ENCODE results near the gene TMEM92.

The TMEM92 gene

DNA sequence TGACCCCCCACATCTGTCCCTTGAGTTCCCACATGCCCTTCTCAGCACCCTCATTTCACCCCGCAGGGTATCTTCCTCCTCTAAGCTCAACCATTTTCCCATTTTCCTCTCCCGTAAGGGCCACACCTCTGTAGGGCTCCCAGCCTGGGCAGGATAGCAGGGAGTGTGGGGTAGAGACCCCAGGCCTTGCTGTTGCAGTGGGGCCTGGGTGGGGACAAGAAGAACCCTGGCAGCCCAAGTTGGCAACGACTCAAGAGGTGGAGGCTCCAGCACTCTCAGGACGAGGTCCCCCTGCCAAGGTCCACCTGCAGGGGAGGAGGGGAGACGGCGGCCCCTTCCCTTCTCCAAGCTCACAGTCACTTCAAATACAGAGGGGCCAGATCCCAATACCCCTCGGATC is 2.0 kb upstream of the TMEM92 start:
- Histone ChIP-seq H3K4me3 (peak overlapping the region; percentile 85), H3K27ac (peak overlapping the region; percentile 69 to 93)
- DNase-seq (ENCODE audit: low spot score) = no peak
- TF ChIP-seq, protein P1, sequence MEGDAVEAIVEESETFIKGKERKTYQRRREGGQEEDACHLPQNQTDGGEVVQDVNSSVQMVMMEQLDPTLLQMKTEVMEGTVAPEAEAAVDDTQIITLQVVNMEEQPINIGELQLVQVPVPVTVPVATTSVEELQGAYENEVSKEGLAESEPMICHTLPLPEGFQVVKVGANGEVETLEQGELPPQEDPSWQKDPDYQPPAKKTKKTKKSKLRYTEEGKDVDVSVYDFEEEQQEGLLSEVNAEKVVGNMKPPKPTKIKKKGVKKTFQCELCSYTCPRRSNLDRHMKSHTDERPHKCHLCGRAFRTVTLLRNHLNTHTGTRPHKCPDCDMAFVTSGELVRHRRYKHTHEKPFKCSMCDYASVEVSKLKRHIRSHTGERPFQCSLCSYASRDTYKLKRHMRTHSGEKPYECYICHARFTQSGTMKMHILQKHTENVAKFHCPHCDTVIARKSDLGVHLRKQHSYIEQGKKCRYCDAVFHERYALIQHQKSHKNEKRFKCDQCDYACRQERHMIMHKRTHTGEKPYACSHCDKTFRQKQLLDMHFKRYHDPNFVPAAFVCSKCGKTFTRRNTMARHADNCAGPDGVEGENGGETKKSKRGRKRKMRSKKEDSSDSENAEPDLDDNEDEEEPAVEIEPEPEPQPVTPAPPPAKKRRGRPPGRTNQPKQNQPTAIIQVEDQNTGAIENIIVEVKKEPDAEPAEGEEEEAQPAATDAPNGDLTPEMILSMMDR (IDR thresholded peaks at IDR 0.05) = no peak

DNA sequence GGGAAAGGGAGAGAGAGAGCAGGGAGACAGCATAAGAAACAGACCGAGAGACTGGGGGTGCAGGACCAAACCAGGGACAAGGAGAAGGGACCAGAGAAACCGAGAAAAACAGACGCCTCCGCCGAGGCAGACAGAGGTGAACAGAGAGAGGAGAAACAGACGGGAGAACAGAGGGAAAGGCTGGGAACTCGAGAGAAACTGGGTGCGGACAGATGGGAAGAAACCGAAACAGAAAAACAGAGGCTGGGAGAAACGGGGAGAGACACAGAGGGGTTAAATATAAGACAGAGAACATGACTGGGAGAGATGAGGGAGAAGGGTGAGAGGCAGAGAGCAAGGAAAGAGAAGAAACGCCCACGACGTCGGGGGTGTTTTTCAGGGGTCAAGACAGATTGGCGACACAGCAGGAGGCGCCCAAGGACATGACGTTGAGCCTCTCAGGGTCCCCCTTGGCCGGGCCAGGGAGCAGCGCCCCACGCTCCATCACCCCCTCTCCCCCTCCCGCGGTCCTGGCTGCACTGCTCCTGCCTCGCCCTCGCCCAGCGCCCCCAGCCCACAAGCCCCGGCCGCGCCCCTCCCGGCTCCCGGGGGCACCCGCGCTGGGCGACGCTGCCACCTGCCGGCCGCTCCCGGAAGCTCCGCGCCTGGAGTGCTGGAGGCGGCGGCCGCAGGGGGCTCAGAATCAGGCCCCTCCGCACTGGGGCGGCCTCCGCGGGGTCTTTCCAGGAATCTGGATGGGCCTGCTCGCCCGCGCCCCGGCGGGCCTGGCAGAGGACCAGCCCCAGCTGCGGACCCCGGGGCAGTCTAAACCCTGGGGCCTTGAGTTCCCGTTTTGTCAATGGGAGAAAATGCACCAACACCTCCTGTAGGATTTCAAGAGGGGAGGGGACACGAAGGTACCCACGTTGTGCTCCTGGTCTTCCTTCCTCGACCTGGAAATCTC is 1.3 kb upstream of the TMEM92 start:
- DNase-seq (ENCODE audit: low spot score) = peak; percentile 82
- H3K27ac ChIP-seq = peak overlapping the region; percentile 69 to 93
- H3K4me3 ChIP-seq = peak overlapping the region; percentile 85
- TF ChIP-seq, protein P1 (IDR thresholded peaks at IDR 0.05) = peak; percentile 93

DNA sequence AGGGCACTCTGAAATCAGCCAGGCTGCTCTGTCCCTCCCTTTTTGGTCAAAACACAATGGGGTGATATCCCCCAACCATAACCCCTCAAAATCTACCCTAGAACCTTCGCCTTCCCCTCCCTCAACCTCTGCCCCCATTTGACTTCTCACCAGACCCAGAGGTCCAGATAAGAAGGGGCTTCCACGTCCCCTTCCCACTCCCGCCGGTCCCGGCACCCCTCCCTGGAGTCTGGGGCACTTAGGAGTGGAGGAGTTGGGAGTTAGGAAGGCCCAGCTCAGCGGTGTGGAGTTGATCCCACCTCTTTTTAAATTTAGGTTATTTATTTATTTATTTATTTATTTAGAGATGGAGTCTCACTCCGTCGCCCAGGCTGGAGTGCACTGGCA is 619 bp upstream of the TMEM92 start:
- H3K27ac ChIP-seq = peak overlapping the region; percentile 69 to 93
- TF ChIP-seq, protein P1 (IDR thresholded peaks at IDR 0.05) = no peak
- peak overlapping the region; percentile 85 for H3K4me3 ChIP-seq
- no peak for DNase-seq (ENCODE audit: low spot score)

DNA sequence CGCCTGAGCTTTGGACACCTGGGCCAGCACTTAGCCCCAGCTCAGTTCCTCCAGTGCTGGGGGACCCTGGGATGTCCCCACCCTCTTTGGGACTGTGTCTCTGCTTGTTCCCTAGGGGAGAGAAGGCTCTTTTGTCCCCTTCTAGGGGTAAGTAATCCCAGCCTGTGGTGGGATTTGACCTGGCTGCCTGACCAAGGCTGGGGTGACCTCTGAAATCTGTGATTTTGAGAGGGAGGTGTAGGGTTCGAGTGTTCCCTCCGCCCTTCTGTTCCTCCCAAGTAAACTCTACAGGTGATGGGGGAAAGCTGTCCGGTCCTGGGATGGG is 593 bp downstream of the TMEM92 start:
- TF ChIP-seq, protein P1 (IDR thresholded peaks at IDR 0.05) = no peak
- Histone ChIP-seq H3K4me3 (no peak overlapping the region), H3K27ac (no peak overlapping the region)
- DNase-seq (ENCODE audit: low spot score) = no peak

DNA sequence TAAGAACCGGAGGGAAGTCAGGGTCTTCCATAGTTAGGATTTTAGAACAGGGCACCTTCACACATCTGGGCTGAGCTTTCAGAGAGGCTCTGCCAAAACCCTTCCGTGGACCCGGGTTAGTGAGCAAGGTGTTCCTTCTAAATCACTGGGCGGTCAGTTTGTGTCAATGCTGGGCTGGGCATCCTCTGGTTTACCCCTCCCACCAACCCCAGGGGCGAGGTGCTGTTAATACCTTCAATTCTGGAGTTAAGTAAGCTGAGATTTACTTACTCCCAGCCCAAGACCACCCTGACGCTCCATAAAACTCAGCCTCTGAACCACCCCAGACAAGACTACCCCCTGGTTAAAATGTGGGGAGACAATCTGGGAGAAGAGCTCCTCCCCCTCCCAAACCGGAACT is 1.0 kb downstream of the TMEM92 start:
- no peak for DNase-seq (ENCODE audit: low spot score)
- no peak overlapping the region for H3K4me3 ChIP-seq
- TF ChIP-seq, protein P1 (IDR thresholded peaks at IDR 0.05) = no peak
- no peak overlapping the region for H3K27ac ChIP-seq

DNA sequence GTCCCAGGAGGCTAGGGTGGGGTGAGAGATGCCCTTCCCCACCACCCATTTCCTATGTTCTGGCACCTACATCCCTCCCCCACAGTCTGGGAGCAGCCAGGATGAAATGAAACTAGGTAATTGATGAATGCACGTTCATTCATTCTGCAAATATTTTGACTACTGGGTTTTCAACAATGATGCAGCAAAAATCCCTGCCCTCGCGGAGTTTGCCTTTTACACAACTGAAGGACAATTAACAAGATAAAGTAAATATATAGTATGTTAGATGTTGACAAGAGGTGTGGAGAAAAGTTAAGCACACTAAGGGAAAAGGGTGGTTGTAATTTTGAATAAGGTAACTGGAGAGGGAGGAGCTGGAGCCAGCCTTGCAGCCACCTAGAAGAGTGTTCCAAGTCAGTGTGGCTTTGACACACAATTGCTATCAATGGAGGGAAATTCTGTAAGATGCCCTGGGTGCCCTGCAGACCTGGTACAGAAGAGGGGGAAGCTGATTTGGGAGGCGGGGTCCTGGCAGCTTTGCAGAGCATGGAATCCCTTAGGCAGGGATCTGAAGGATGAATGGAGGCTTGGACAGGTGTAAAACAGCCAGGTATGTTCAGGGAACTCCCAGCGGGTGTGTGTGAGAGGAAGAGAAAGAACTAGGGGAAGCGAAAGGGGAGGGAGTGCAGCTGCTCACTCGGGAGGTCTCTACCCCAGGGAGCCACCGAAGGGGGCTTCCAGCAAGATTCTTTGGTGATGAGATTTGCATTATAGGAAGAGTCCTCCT is 2.5 kb downstream of the TMEM92 start:
- TF ChIP-seq, protein P1 (IDR thresholded peaks at IDR 0.05) = no peak
- Histone ChIP-seq H3K4me3 (no peak overlapping the region), H3K27ac (no peak overlapping the region)
- DNase-seq (ENCODE audit: low spot score) = no peak

Data from coronary artery (tissue), 2 donors.